Measurements from ENCODE around the gene COTL1. TPM values are rescaled to one million over a fixed set of nuclear protein-coding genes. Genes with fewer than 3 reads are reported as not detected.
A peak's percentile ranks its signal among the peaks of the same experiment; 100 is the strongest.

The COTL1 gene
- total RNA-seq, 4 donors from 2014 or later: 34.5 to 42.9 (median 40.7) TPM

- peak overlapping the region in 1 of 4 donors; percentile 4 for H3K4me3 ChIP-seq
- no peaks in the 10 kb centered on the region for H3K27me3 ChIP-seq
- no peak for DNase-seq (ENCODE audit: extremely low spot score)
- no peak for TF ChIP-seq POLR2A (IDR thresholded peaks at IDR 0.05; ENCODE audit: low read depth)
- peak in 1 of 2 donors; percentile 51 for TF ChIP-seq POLR2AphosphoS5 (IDR thresholded peaks at IDR 0.05)
- intact Hi-C loops (cut with DNase I): loop anchor here (5.0 kb wide), 1 partner anchor 84 kb away; the partner anchor contains the start of gene COTL1
- H3K36me3 ChIP-seq: no peaks in the 10 kb centered on the region
- peak overlapping the region; percentile 80 to 87 (median 84) for H3K27ac ChIP-seq (replicated peaks in 1 of 4)
- no peaks in the 10 kb centered on the region for H3K9me3 ChIP-seq
- H3K4me1 ChIP-seq: peaks cover 23 to 34% (median 32%) of the 10 kb centered on the region in 4 donors
- WGBS: 64% methylated on average over 11 of the region's 11 CpGs
Measured at GRCh38 chr16:84532855-84533486, 84.9 kb downstream of the COTL1 start.

GRCh38 chr16:84532291-84532724 is 85.6 kb downstream of the COTL1 start:
- peak; percentile 65 to 83 for TF ChIP-seq POLR2AphosphoS5 (IDR thresholded peaks at IDR 0.05)
- TF ChIP-seq EP300 (IDR thresholded peaks at IDR 0.05): peak; percentile 30
- no peak for TF ChIP-seq POLR2A (IDR thresholded peaks at IDR 0.05; ENCODE audit: low read depth)
- H3K27ac ChIP-seq (replicated peaks in 1 of 4): peak overlapping the region; percentile 80 to 87 (median 84)
- intact Hi-C loops (cut with DNase I): loop anchor here (5.0 kb wide), 1 partner anchor 85 kb away; the partner anchor contains the start of gene COTL1
- no peaks in the 10 kb centered on the region for H3K36me3 ChIP-seq
- no peaks in the 10 kb centered on the region for H3K27me3 ChIP-seq
- H3K4me3 ChIP-seq: no peak overlapping the region
- peaks cover 30 to 41% (median 37%) of the 10 kb centered on the region in 4 donors for H3K4me1 ChIP-seq
- H3K9me3 ChIP-seq: no peaks in the 10 kb centered on the region
- WGBS: 17% methylated on average over 10 of the region's 10 CpGs
- DNase-seq (ENCODE audit: extremely low spot score): no peak

DNA sequence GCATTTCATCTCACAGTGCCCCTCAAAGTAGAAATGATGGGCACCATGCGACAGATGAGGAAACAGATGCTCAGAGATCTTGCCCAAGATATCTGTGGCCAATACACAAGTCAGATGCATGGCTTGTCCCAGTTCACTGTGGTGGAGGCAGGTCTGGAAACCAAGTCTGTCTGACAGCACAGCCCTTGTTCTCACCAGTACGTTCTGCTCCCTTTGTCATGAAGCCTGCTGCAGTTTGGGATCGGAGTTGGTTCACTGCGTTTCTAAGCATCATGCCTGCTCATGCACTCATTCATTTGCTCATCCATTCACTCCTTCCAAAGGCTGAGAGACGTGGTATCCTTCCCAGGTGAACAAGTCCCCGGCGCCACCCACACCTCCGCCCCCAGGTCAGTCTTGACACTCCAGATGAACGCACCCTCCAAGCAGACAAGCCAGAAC is 86.2 kb downstream of the COTL1 start:
- no peak for DNase-seq (ENCODE audit: extremely low spot score)
- intact Hi-C loops (cut with DNase I): loop anchor here (5.0 kb wide), 1 partner anchor 86 kb away; the partner anchor contains the start of gene COTL1
- WGBS: 56% methylated on average over 9 of the region's 9 CpGs
- Histone ChIP-seq H3K27me3 (no peaks in the 10 kb centered on the region), H3K4me3 (no peak overlapping the region), H3K36me3 (no peaks in the 10 kb centered on the region), H3K9me3 (no peaks in the 10 kb centered on the region), H3K4me1 (peaks cover 36 to 47% (median 43%) of the 10 kb centered on the region in 4 donors), H3K27ac (replicated peaks in 1 of 4) (peak overlapping the region; percentile 80 to 87 (median 84))
- TF ChIP-seq POLR2AphosphoS5 (IDR thresholded peaks at IDR 0.05) (no peak), POLR2A (IDR thresholded peaks at IDR 0.05; ENCODE audit: low read depth) (no peak), EP300 (IDR thresholded peaks at IDR 0.05) (no peak)
- TF ChIP-seq, protein P1, sequence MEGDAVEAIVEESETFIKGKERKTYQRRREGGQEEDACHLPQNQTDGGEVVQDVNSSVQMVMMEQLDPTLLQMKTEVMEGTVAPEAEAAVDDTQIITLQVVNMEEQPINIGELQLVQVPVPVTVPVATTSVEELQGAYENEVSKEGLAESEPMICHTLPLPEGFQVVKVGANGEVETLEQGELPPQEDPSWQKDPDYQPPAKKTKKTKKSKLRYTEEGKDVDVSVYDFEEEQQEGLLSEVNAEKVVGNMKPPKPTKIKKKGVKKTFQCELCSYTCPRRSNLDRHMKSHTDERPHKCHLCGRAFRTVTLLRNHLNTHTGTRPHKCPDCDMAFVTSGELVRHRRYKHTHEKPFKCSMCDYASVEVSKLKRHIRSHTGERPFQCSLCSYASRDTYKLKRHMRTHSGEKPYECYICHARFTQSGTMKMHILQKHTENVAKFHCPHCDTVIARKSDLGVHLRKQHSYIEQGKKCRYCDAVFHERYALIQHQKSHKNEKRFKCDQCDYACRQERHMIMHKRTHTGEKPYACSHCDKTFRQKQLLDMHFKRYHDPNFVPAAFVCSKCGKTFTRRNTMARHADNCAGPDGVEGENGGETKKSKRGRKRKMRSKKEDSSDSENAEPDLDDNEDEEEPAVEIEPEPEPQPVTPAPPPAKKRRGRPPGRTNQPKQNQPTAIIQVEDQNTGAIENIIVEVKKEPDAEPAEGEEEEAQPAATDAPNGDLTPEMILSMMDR (IDR thresholded peaks at IDR 0.05): no peak

- no peaks in the 10 kb centered on the region for H3K27me3 ChIP-seq
- no peak overlapping the region for H3K27ac ChIP-seq (replicated peaks in 1 of 4)
- H3K4me1 ChIP-seq: peaks cover 40 to 55% (median 47%) of the 10 kb centered on the region in 4 donors
- DNase-seq (ENCODE audit: extremely low spot score): no peak
- no peaks in the 10 kb centered on the region for H3K9me3 ChIP-seq
- 85% methylated on average over 5 of the region's 5 CpGs for WGBS
- TF ChIP-seq POLR2AphosphoS5 (IDR thresholded peaks at IDR 0.05) (no peak), EP300 (IDR thresholded peaks at IDR 0.05) (no peak)
- no peak overlapping the region for H3K4me3 ChIP-seq
- intact Hi-C loops (cut with DNase I): loop anchor here (5.0 kb wide), 1 partner anchor 87 kb away; the partner anchor contains the start of gene COTL1
- no peaks in the 10 kb centered on the region for H3K36me3 ChIP-seq
Measured at GRCh38 chr16:84530590-84530989, 87.3 kb downstream of the COTL1 start.

DNA sequence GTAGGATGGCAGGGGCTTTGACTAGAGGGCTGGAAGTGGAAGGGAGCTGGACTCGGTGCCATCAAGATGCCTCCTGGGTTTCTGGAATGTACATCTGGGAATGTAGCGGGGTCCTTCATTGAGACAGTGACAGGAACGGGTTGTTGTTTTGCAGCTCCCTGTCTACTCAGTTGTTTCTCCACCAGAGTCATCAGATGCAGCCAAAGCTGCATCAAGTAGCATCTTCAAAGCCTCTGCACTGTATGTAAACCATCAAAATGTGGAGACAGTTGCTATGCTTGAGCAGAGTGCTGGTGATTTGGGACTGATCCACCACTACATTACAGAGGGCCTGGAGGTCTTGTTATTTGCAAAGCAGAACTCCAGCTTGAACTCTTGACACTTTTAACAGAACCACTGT is 88.3 kb downstream of the COTL1 start:
- TF ChIP-seq POLR2A (IDR thresholded peaks at IDR 0.05; ENCODE audit: low read depth) (no peak), POLR2AphosphoS5 (IDR thresholded peaks at IDR 0.05) (no peak), EP300 (IDR thresholded peaks at IDR 0.05) (no peak)
- TF ChIP-seq, protein P1 (IDR thresholded peaks at IDR 0.05): no peak
- H3K4me1 ChIP-seq: peaks cover 40 to 55% (median 47%) of the 10 kb centered on the region in 4 donors

GRCh38 chr16:84528322-84528721 is 89.6 kb downstream of the COTL1 start:
- H3K27ac ChIP-seq (replicated peaks in 1 of 4): peak overlapping the region in 3 of 4 donors; percentile 76 to 81 (median 77)
- H3K4me3 ChIP-seq: no peak overlapping the region
- no peak for DNase-seq (ENCODE audit: extremely low spot score)
- WGBS: 73% methylated on average over 6 of the region's 6 CpGs
- no peaks in the 10 kb centered on the region for H3K36me3 ChIP-seq
- H3K9me3 ChIP-seq: no peaks in the 10 kb centered on the region
- TF ChIP-seq, protein P1 (IDR thresholded peaks at IDR 0.05): no peak
- TF ChIP-seq EP300 (IDR thresholded peaks at IDR 0.05) (no peak), POLR2AphosphoS5 (IDR thresholded peaks at IDR 0.05) (no peak), POLR2A (IDR thresholded peaks at IDR 0.05; ENCODE audit: low read depth) (no peak)
- peaks cover 40 to 51% (median 49%) of the 10 kb centered on the region in 4 donors for H3K4me1 ChIP-seq
- intact Hi-C loops (cut with DNase I): no loop called here
- no peaks in the 10 kb centered on the region for H3K27me3 ChIP-seq

More for the DNA sequence above, 88.3 kb downstream of the COTL1 start:
- Histone ChIP-seq H3K9me3 (no peaks in the 10 kb centered on the region), H3K27me3 (no peaks in the 10 kb centered on the region), H3K36me3 (no peaks in the 10 kb centered on the region), H3K4me3 (no peak overlapping the region), H3K27ac (replicated peaks in 1 of 4) (no peak overlapping the region)
- intact Hi-C loops (cut with DNase I): loop anchor here (5.0 kb wide), 1 partner anchor 88 kb away; the partner anchor contains the start of gene COTL1
- WGBS: 97% methylated on average over 3 of the region's 3 CpGs
- no peak for DNase-seq (ENCODE audit: extremely low spot score)
